ENCODE results near the gene SMAD7. TPM values are rescaled to one million over a fixed set of nuclear protein-coding genes. Genes with fewer than 3 reads are reported as not detected.
A peak's percentile ranks its signal among the peaks of the same experiment; 100 is the strongest.

The SMAD7 gene
- total RNA-seq, 4 donors from 2014 or later, result 42.9 to 100 (median 68.7) TPM

DNA sequence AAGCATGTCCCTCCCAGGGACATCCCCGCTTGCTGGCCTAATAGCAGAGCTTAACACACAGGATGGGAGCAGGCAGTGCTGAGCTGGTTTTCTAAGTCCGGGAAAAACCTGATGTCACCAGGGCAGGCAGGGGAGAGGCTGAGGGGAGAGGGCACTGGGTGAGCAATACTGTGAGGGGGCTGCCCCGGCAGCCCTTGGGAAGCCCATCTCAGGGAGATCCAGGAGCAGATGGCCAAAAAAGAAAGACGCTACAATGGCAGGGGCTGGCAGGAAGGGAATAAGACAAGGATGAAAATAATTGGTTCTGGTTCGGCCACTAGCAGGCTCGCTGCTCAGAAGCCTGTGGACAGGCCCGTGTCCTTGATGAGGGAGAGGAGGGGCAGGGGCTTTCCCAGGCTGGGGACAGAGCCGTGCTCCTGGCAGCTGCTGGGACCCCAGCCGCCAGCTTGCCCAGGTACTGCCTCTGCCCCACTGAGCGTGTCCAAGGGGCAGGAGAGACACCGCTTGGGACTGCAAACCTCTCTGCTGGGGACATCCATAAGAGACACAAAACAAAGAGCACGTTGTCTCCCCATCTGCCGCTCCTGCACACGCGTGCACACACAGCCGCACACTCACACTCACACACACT lies 30.2 kb downstream of the SMAD7 start:
- Histone ChIP-seq H3K9me3 (no peaks in the 10 kb centered on the region), H3K27ac (no peak overlapping the region), H3K4me1 (peaks cover 25 to 42% (median 29%) of the 10 kb centered on the region in 4 donors), H3K4me3 (no peak overlapping the region), H3K36me3 (peaks cover 0 to 31% (median 0%) of the 10 kb centered on the region in 3 donors), H3K27me3 (no peaks in the 10 kb centered on the region)
- peak in 1 of 3 donors; percentile 43 for DNase-seq
- no peak for TF ChIP-seq POLR2A (IDR thresholded peaks at IDR 0.05)
- TF ChIP-seq, protein P1, sequence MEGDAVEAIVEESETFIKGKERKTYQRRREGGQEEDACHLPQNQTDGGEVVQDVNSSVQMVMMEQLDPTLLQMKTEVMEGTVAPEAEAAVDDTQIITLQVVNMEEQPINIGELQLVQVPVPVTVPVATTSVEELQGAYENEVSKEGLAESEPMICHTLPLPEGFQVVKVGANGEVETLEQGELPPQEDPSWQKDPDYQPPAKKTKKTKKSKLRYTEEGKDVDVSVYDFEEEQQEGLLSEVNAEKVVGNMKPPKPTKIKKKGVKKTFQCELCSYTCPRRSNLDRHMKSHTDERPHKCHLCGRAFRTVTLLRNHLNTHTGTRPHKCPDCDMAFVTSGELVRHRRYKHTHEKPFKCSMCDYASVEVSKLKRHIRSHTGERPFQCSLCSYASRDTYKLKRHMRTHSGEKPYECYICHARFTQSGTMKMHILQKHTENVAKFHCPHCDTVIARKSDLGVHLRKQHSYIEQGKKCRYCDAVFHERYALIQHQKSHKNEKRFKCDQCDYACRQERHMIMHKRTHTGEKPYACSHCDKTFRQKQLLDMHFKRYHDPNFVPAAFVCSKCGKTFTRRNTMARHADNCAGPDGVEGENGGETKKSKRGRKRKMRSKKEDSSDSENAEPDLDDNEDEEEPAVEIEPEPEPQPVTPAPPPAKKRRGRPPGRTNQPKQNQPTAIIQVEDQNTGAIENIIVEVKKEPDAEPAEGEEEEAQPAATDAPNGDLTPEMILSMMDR (IDR thresholded peaks at IDR 0.05), result no peak

DNA sequence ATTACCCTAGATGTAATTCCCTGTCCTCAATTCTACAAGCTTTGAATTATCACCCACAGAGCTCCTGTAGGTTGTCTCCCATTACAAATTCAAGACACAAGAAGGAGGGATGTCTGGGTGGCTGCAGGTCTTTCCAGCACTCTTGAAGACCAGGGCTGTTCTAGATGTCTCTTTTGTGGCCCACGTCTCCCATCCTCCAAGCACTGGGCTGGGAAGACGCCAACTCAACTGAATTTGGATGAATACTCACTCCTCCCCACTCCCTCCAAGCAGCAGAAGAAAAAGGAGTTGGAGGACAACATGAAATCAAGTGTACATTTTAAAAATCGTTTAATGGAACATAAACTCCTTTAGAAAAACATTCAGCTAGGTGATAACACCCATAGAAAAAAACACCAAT lies 31.2 kb downstream of the SMAD7 start:
- H3K4me1 ChIP-seq, result peaks cover 19 to 33% (median 22%) of the 10 kb centered on the region in 4 donors
- peaks cover 0 to 31% (median 0%) of the 10 kb centered on the region in 3 donors for H3K36me3 ChIP-seq
- TF ChIP-seq POLR2A (IDR thresholded peaks at IDR 0.05), result no peak
- TF ChIP-seq, protein P1 (IDR thresholded peaks at IDR 0.05), result no peak
- DNase-seq, result peak in 2 of 3 donors; percentile 4 to 41
- H3K9me3 ChIP-seq, result no peaks in the 10 kb centered on the region
- no peaks in the 10 kb centered on the region for H3K27me3 ChIP-seq
- no peak overlapping the region for H3K27ac ChIP-seq
- H3K4me3 ChIP-seq, result no peak overlapping the region

DNA sequence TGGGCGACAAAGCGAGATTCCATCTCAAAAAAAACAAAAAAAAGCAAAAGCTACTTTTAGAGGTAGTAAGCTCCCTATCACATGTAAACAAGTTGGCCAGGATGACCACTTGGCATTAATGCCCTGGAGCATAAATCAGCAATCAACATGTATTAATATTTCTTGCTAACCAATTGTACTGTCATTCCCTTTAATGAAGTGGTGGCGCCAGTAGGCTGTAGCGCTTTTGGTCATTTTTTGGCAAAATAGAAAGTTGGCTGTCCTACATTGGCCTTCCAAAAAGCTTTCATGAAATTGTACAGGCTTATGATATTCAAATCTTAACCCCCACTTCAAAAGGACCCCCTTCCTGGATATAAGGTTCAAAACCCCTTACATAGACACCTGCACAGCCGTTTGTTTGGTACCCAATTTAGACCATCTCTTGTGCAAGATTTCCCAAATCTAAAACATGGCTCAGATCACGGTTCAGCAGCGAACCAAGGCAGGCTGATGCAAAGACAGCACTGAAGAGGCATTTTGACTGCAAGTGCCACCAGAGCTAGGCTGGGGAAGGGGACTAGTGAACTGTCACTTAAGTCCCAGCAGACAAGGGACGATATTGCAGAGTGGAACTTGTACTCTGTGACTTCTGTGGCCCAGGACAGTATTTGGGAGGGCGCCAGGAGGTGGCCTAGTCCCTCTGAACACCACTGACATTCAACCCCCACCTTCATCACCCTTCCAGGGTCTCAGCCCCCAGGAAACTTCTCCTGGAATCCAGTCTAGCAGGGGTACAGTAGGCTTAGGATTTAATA lies 31.9 kb downstream of the SMAD7 start:
- Histone ChIP-seq H3K27ac (no peak overlapping the region), H3K4me1 (peaks cover 13 to 26% (median 15%) of the 10 kb centered on the region in 4 donors), H3K36me3 (peaks cover 0 to 31% (median 0%) of the 10 kb centered on the region in 3 donors), H3K27me3 (no peaks in the 10 kb centered on the region), H3K9me3 (no peaks in the 10 kb centered on the region), H3K4me3 (no peak overlapping the region)
- TF ChIP-seq POLR2A (IDR thresholded peaks at IDR 0.05), result no peak
- TF ChIP-seq, protein P1 (IDR thresholded peaks at IDR 0.05), result no peak
- DNase-seq, result peak in 2 of 3 donors; percentile 36 to 46

DNA sequence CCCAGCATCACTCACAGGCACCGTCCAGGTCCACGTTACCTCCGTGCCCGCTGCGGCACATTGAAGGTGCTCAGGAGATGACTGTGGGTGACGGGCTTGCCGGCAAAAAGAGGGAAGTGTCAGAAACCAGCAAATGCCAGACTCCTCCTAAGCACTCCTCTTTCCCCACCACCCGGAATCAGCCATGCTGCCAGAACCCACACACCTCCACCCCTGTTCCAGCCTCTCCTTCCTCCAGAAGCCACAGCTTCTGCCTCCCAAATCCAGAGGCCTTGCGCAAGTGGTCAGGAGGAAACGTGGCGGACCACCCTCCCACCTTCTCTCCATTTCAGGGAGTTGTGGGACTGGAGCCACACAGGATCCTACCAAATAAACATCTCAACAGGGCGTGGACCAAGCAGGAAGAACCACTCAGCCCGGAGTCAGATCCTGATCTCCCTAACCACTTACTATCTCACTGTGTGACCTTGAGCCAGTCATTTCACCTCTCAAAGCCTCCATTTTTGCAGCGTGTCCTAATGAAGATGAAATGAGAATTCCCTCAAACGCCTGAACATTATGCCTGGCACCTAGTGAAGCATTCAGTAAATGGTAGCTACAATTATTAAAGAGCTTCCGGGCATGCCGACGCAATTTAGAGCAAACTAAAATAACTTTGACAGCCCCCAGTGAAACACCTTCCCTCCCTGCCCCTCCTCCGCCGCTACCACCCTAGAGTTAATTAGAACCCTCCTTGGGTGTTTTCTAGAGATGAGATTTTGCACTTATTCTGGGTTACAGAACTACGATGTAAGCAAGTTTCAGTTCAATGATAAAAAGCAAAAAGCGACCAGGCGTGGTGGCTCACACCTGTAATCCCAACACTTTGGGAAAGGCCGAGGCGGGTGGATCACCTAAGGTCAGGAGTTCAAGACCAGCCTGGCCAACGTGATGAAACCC lies 32.9 kb downstream of the SMAD7 start:
- DNase-seq, result peak in 2 of 3 donors; percentile 42 to 47
- TF ChIP-seq, protein P1 (IDR thresholded peaks at IDR 0.05), result no peak
- no peak for TF ChIP-seq POLR2A (IDR thresholded peaks at IDR 0.05)
- peak overlapping the region in 1 of 4 donors; percentile 9 for H3K27ac ChIP-seq
- peaks cover 0 to 31% (median 0%) of the 10 kb centered on the region in 3 donors for H3K36me3 ChIP-seq
- H3K4me3 ChIP-seq, result no peak overlapping the region
- H3K27me3 ChIP-seq, result no peaks in the 10 kb centered on the region
- no peaks in the 10 kb centered on the region for H3K9me3 ChIP-seq
- H3K4me1 ChIP-seq, result peaks cover 3 to 16% (median 5%) of the 10 kb centered on the region in 4 donors
